Measurements from ENCODE around the gene KASH5. TPM values are rescaled to one million over a fixed set of nuclear protein-coding genes. Genes with fewer than 3 reads are reported as not detected.

Gene KASH5, protein sequence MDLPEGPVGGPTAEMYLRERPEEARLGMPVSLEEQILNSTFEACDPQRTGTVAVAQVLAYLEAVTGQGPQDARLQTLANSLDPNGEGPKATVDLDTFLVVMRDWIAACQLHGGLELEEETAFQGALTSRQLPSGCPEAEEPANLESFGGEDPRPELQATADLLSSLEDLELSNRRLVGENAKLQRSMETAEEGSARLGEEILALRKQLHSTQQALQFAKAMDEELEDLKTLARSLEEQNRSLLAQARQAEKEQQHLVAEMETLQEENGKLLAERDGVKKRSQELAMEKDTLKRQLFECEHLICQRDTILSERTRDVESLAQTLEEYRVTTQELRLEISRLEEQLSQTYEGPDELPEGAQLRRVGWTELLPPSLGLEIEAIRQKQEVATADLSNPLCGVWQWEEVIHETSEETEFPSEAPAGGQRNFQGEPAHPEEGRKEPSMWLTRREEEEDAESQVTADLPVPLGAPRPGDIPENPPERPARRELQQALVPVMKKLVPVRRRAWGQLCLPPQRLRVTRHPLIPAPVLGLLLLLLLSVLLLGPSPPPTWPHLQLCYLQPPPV
- total RNA-seq (2022), result 0.56 and 1.00 TPM in 2 replicates
- percentile 24 among the genes with signal in this experiment for Bru-seq, nascent RNA
- BruChase-seq, experiment 1, labeled RNA remaining after a 2-hour chase, result percentile 19 among the genes with signal in this experiment
- BruChase-seq, experiment 2, labeled RNA remaining after a 6-hour chase, result percentile 20 among the genes with signal in this experiment
- long read RNA-seq, result 0 reads

DNA sequence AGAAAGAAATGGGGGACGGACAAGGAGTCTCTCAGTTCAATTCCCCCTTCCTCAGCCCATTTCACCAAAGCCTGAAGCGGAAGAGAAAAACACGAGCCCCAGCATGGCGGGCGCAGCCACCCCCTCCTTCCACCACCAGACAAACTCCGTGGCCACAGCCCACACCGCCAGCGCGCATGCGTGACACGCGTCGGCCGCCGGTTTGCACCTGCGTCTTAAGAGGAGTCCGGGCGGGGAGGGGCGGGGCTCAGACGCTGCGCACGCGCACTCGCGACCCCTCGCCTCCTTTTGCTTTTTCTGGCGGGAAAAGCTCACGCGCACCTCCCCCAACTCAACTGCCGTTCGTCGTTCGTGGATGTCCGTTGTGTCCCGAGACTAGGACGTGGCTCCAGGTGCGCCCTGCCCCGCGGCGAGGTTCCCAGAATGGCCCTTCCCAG, at the start of gene KASH5:
Gene KASH5 (plus strand): TSS at position 314 of the 437 bp plus-strand sequence. CDS start 2,635 bp downstream, outside the sequence.
- no TSS peak for BruUV-seq (replicated peaks)
- Histone ChIP-seq H3K36me3 (ENCODE audit: control insufficient read depth, insufficient read depth, low read length) (no peaks in the 10 kb centered on the region), H3K27me3 (replicated peaks; ENCODE audit: control insufficient read depth, insufficient read depth, low read length) (no peaks in the 10 kb centered on the region), H3K9me3 (0 out of 2 replicates have a peak, but pooled peaks cover 2% of the 10 kb centered on the region), H3K4me1 (no peaks in the 10 kb centered on the region), H3K4me3 (ENCODE audit: low read depth, low read length) (peak within 1 kb of the TSS; percentile 39)
- intact Hi-C loops (cut with micrococcal nuclease; ENCODE audit: unreplicated experiment), result no loop called here
- DNase-seq, result peak; percentile 81 to 90
- POLR2A ChIA-PET, result interaction anchor here (0.6 kb wide), 1 partner anchor 18 kb away, joined by 3 read pairs; no protein-coding TSS in a partner anchor
- peaks cover under 1% of the 10 kb centered on the region for H3K9me3 Mint-ChIP-seq (ENCODE audit: unreplicated experiment)
- peaks cover 7% of the 10 kb centered on the region for H3K27me3 Mint-ChIP-seq (ENCODE audit: insufficient read depth, unreplicated experiment)
- peak within 1 kb of the TSS; percentile 69 for H3K4me3 Mint-ChIP-seq (ENCODE audit: unreplicated experiment)
- H3K4me1 Mint-ChIP-seq (ENCODE audit: low read depth, unreplicated experiment), result peaks cover 12% of the 10 kb centered on the region
- CTCF ChIA-PET, result interaction anchor here (1.0 to 1.1 kb wide), 2 partner anchors 24 to 55 kb away, joined by 3 to 6 read pairs; partner anchors contain the start of gene DKKL1
- peak within 1 kb of the TSS; percentile 63 for H3K27ac Mint-ChIP-seq (ENCODE audit: unreplicated experiment)
- TF ChIP-seq, protein P1, sequence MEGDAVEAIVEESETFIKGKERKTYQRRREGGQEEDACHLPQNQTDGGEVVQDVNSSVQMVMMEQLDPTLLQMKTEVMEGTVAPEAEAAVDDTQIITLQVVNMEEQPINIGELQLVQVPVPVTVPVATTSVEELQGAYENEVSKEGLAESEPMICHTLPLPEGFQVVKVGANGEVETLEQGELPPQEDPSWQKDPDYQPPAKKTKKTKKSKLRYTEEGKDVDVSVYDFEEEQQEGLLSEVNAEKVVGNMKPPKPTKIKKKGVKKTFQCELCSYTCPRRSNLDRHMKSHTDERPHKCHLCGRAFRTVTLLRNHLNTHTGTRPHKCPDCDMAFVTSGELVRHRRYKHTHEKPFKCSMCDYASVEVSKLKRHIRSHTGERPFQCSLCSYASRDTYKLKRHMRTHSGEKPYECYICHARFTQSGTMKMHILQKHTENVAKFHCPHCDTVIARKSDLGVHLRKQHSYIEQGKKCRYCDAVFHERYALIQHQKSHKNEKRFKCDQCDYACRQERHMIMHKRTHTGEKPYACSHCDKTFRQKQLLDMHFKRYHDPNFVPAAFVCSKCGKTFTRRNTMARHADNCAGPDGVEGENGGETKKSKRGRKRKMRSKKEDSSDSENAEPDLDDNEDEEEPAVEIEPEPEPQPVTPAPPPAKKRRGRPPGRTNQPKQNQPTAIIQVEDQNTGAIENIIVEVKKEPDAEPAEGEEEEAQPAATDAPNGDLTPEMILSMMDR (IDR thresholded peaks at IDR 0.05; ENCODE audit: insufficient read depth in 1 of 2, low read depth in 1 of 2, low read length in 1 of 2, severe bottlenecking in 1 of 2, unreplicated experiment in 1 of 2), result no peak
- H3K36me3 Mint-ChIP-seq (ENCODE audit: insufficient read depth, unreplicated experiment), result peaks cover 7% of the 10 kb centered on the region

DNA sequence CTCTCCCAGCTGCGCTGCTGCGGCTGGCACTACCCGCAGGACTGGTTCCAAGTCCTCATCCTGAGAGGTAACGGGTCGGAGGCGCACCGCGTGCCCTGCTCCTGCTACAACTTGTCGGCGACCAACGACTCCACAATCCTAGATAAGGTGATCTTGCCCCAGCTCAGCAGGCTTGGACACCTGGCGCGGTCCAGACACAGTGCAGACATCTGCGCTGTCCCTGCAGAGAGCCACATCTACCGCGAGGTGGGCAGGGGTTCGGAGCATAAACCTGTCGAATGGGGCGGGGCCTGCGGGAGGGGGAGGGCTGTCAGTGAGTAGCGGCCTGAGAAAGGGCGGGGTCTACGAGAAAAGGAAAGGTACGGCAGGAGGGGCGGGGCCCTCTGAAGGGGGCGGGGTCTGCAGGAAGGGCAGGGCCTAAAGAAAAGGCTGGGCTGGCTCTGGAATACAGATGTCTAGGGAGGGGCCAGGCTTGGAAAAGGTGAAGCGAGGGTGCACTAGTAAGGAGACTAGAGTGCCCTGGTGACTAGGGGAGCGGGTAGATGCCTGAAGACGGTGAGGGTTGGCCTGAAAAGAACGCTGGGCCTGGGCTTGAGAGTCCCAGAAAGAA, 49.3 kb upstream of the KASH5 start:
- no peaks in the 10 kb centered on the region for H3K27me3 Mint-ChIP-seq (ENCODE audit: insufficient read depth, unreplicated experiment)
- CTCF ChIA-PET, result interaction anchor here (0.5 to 1.7 kb wide), 5 partner anchors 11 to 345 kb away, joined by 3 to 8 read pairs (median 5); partner anchors contain the start of gene RUVBL2
- TF ChIP-seq, protein P1 (IDR thresholded peaks at IDR 0.05; ENCODE audit: insufficient read depth in 1 of 2, low read depth in 1 of 2, low read length in 1 of 2, severe bottlenecking in 1 of 2, unreplicated experiment in 1 of 2), result no peak
- H3K9me3 ChIP-seq, result no peaks in the 10 kb centered on the region
- H3K27me3 ChIP-seq (replicated peaks; ENCODE audit: control insufficient read depth, insufficient read depth, low read length), result no peaks in the 10 kb centered on the region
- H3K4me1 ChIP-seq, result peaks cover 10% of the 10 kb centered on the region
- peaks cover 9% of the 10 kb centered on the region for H3K36me3 Mint-ChIP-seq (ENCODE audit: insufficient read depth, unreplicated experiment)
- peak; percentile 86 to 91 for DNase-seq
- H3K4me1 Mint-ChIP-seq (ENCODE audit: low read depth, unreplicated experiment), result peaks cover 16% of the 10 kb centered on the region
- BruUV-seq (replicated peaks), result no TSS peak
- POLR2A ChIA-PET, result interaction anchor here (0.6 to 1.0 kb wide), 3 partner anchors 115 to 421 kb away, joined by 3 to 6 read pairs (median 4); partner anchors contain the start of gene ALDH16A1
- no peaks in the 10 kb centered on the region for H3K9me3 Mint-ChIP-seq (ENCODE audit: unreplicated experiment)
- peak overlapping the region; percentile 77 for H3K4me3 Mint-ChIP-seq (ENCODE audit: unreplicated experiment)
- H3K36me3 ChIP-seq (ENCODE audit: control insufficient read depth, insufficient read depth, low read length), result no peaks in the 10 kb centered on the region
- H3K4me3 ChIP-seq (ENCODE audit: low read depth, low read length), result peak overlapping the region; percentile 34
- intact Hi-C loops (cut with micrococcal nuclease; ENCODE audit: unreplicated experiment), result loop anchor here (1.0 kb wide), 1 partner anchor 25 kb away; the partner anchor contains the start of gene DKKL1
- H3K27ac Mint-ChIP-seq (ENCODE audit: unreplicated experiment), result no peak overlapping the region
